Stimulated activated naive CD8-positive, alpha-beta T cell treated with anti-CD3 and anti-CD28 coated beads, Interleukin-15, amount 100 ng/mL, for 72 hours (primary cell): Measurements from ENCODE around the gene EGFL7.

Experiments
- ATAC-seq: fragments of 150-1000 bp; cut with Tn5 transposase; 2 replicates; pipeline ENCODE4 v1.10.0; 2021; ENCODE audit warnings: mild to moderate bottlenecking, moderate library complexity
- DNase-seq, 2 donors: peaks; one replicate each; pipeline ENCODE4 v3.0.0; 2021 to 2022
- H3K27ac Mint-ChIP-seq, 2 donors: one replicate each; pipeline ENCODE4 v1.8.0; 2022; ENCODE audit warnings: mild to moderate bottlenecking in 2 of 2, mixed read lengths in 2 of 2, moderate library complexity in 2 of 2
- H3K27me3 Mint-ChIP-seq: one replicate; pipeline ENCODE4 v1.8.0; 2022; ENCODE audit warnings: mixed read lengths
- H3K4me1 Mint-ChIP-seq: one replicate; pipeline ENCODE4 v1.8.0; 2022; ENCODE audit warnings: mild to moderate bottlenecking, mixed read lengths
- H3K4me3 Mint-ChIP-seq, 2 donors: one replicate each; pipeline ENCODE4 v1.8.0; 2022; ENCODE audit warnings: mild to moderate bottlenecking in 2 of 2, mixed read lengths in 2 of 2, moderate library complexity in 1 of 2
- H3K9me3 Mint-ChIP-seq, 2 donors: one replicate each; pipeline ENCODE4 v1.8.0; 2022; ENCODE audit warnings: mixed read lengths in 2 of 2

Gene EGFL7

GRCh38 chr9:136671254-136671614, 8.5 kb downstream of the EGFL7 start:
- peaks cover 26% of the 10 kb centered on the region for H3K27me3 Mint-ChIP-seq
- no peak overlapping the region for H3K4me3 Mint-ChIP-seq
- ATAC-seq (no peak), DNase-seq (no peak)
- H3K27ac Mint-ChIP-seq, result no peak overlapping the region
- peaks cover 8% of the 10 kb centered on the region for H3K4me1 Mint-ChIP-seq
- no peaks in the 10 kb centered on the region for H3K9me3 Mint-ChIP-seq

- Mint-ChIP-seq H3K4me3 (no peak overlapping the region), H3K27ac (no peak overlapping the region), H3K4me1 (peaks cover 8% of the 10 kb centered on the region), H3K9me3 (no peaks in the 10 kb centered on the region), H3K27me3 (peaks cover 21% of the 10 kb centered on the region)
- DNase-seq (peak in 1 of 2 donors; percentile 49), ATAC-seq (no peak)
Observed at GRCh38 chr9:136671646-136672430, 9.1 kb downstream of the EGFL7 start.

GRCh38 chr9:136672431-136673087, 9.8 kb downstream of the EGFL7 start:
- H3K27me3 Mint-ChIP-seq, result peaks cover 18% of the 10 kb centered on the region
- H3K4me3 Mint-ChIP-seq, result no peak overlapping the region
- ATAC-seq (no peak), DNase-seq (no peak)
- peaks cover 8% of the 10 kb centered on the region for H3K4me1 Mint-ChIP-seq
- H3K27ac Mint-ChIP-seq, result no peak overlapping the region
- no peaks in the 10 kb centered on the region for H3K9me3 Mint-ChIP-seq

GRCh38 chr9:136673088-136673974, 10.6 kb downstream of the EGFL7 start:
- H3K4me1 Mint-ChIP-seq, result peaks cover 8% of the 10 kb centered on the region
- ATAC-seq (no peak), DNase-seq (no peak)
- no peak overlapping the region for H3K4me3 Mint-ChIP-seq
- H3K27me3 Mint-ChIP-seq, result peaks cover 18% of the 10 kb centered on the region
- no peaks in the 10 kb centered on the region for H3K9me3 Mint-ChIP-seq
- no peak overlapping the region for H3K27ac Mint-ChIP-seq

GRCh38 chr9:136673975-136674785, 11.5 kb downstream of the EGFL7 start:
- H3K9me3 Mint-ChIP-seq, result no peaks in the 10 kb centered on the region

GRCh38 chr9:136674786-136675349, 12.2 kb downstream of the EGFL7 start:
- no peak for DNase-seq
- Mint-ChIP-seq H3K27ac (no peak overlapping the region), H3K9me3 (no peaks in the 10 kb centered on the region), H3K27me3 (peaks cover 4% of the 10 kb centered on the region), H3K4me3 (no peak overlapping the region), H3K4me1 (no peaks in the 10 kb centered on the region)
- no peak for ATAC-seq

More at GRCh38 chr9:136673975-136674785, 11.5 kb downstream of the EGFL7 start:
- H3K4me1 Mint-ChIP-seq, result no peaks in the 10 kb centered on the region
- DNase-seq, result no peak
- ATAC-seq, result no peak
- H3K4me3 Mint-ChIP-seq, result no peak overlapping the region
- H3K27ac Mint-ChIP-seq, result peak overlapping the region in 1 of 2 donors; percentile 31
- H3K27me3 Mint-ChIP-seq, result peaks cover 11% of the 10 kb centered on the region

GRCh38 chr9:136675477-136676296, 13.0 kb downstream of the EGFL7 start:
- ATAC-seq (no peak), DNase-seq (no peak)
- no peaks in the 10 kb centered on the region for H3K4me1 Mint-ChIP-seq
- H3K27me3 Mint-ChIP-seq, result no peaks in the 10 kb centered on the region
- no peak overlapping the region for H3K4me3 Mint-ChIP-seq
- H3K9me3 Mint-ChIP-seq, result no peaks in the 10 kb centered on the region
- no peak overlapping the region for H3K27ac Mint-ChIP-seq

- no peaks in the 10 kb centered on the region for H3K4me1 Mint-ChIP-seq
- H3K27ac Mint-ChIP-seq, result no peak overlapping the region
- ATAC-seq (no peak), DNase-seq (no peak)
- no peaks in the 10 kb centered on the region for H3K9me3 Mint-ChIP-seq
- no peak overlapping the region for H3K4me3 Mint-ChIP-seq
- H3K27me3 Mint-ChIP-seq, result no peaks in the 10 kb centered on the region
Observed at GRCh38 chr9:136676297-136676794, 13.6 kb downstream of the EGFL7 start.

GRCh38 chr9:136676920-136677686, 14.4 kb downstream of the EGFL7 start:
- no peak overlapping the region for H3K27ac Mint-ChIP-seq
- H3K27me3 Mint-ChIP-seq, result no peaks in the 10 kb centered on the region
- ATAC-seq (no peak), DNase-seq (no peak)
- H3K4me1 Mint-ChIP-seq, result no peaks in the 10 kb centered on the region
- H3K9me3 Mint-ChIP-seq, result no peaks in the 10 kb centered on the region
- H3K4me3 Mint-ChIP-seq, result no peak overlapping the region

- Mint-ChIP-seq H3K9me3 (no peaks in the 10 kb centered on the region), H3K27ac (no peak overlapping the region), H3K27me3 (no peaks in the 10 kb centered on the region), H3K4me1 (no peaks in the 10 kb centered on the region), H3K4me3 (no peak overlapping the region)
- DNase-seq (no peak), ATAC-seq (no peak)
Observed at GRCh38 chr9:136678034-136678433, 15.3 kb downstream of the EGFL7 start.

GRCh38 chr9:136678624-136679023, 15.9 kb downstream of the EGFL7 start:
- H3K4me1 Mint-ChIP-seq, result no peaks in the 10 kb centered on the region
- no peak overlapping the region for H3K4me3 Mint-ChIP-seq
- no peak for DNase-seq
- ATAC-seq, result no peak
- no peaks in the 10 kb centered on the region for H3K9me3 Mint-ChIP-seq
- no peaks in the 10 kb centered on the region for H3K27me3 Mint-ChIP-seq
- H3K27ac Mint-ChIP-seq, result no peak overlapping the region

- Mint-ChIP-seq H3K4me1 (no peaks in the 10 kb centered on the region), H3K27me3 (no peaks in the 10 kb centered on the region), H3K4me3 (no peak overlapping the region), H3K27ac (no peak overlapping the region), H3K9me3 (no peaks in the 10 kb centered on the region)
- DNase-seq, result no peak
- ATAC-seq, result no peak
Observed at GRCh38 chr9:136679431-136679941, 16.8 kb downstream of the EGFL7 start.

GRCh38 chr9:136681029-136681428, 18.3 kb downstream of the EGFL7 start:
- no peaks in the 10 kb centered on the region for H3K9me3 Mint-ChIP-seq
- H3K4me1 Mint-ChIP-seq, result peaks cover 7% of the 10 kb centered on the region
- H3K27ac Mint-ChIP-seq, result peak overlapping the region in 1 of 2 donors; percentile 65
- H3K27me3 Mint-ChIP-seq, result no peaks in the 10 kb centered on the region
- no peak overlapping the region for H3K4me3 Mint-ChIP-seq
- no peak for DNase-seq
- no peak for ATAC-seq
